ENCODE measurements around the gene TMOD2. TPM values are rescaled to one million over a fixed set of nuclear protein-coding genes. Genes with fewer than 3 reads are reported as not detected.

Gene TMOD2
- 1.8 and 3.0 TPM in 2 replicates for total RNA-seq (2021)
- long read RNA-seq, full-length matches to known transcripts: 3 of 7 reads
- long read RNA-seq, partial matches to known transcripts: 2 of 7 reads
- long read RNA-seq, other reads (novel, unspliced or antisense): 2 of 7 reads

- Histone ChIP-seq H3K4me2 (ENCODE audit: insufficient read depth, insufficient read length, low read length) (peak within 1 kb of the TSS; percentile 98), H3K79me1 (ENCODE audit: insufficient read depth, low read depth, low read length, poor library complexity, severe bottlenecking) (no peaks in the 10 kb centered on the region), H3K79me2 (ENCODE audit: insufficient read depth, low read length) (no peaks in the 10 kb centered on the region), H3K14ac (ENCODE audit: insufficient read depth, low read length) (no peak within 1 kb of the TSS; the same call in 1 of the 2 replicates), H2BK15ac (ENCODE audit: low read depth, low read length) (no peak within 1 kb of the TSS), H2BK5ac (ENCODE audit: insufficient read length, low read length) (no peak within 1 kb of the TSS), H3K23me2 (ENCODE audit: insufficient read length, low read depth, low read length, poor library complexity, severe bottlenecking) (peaks cover 7% of the 10 kb centered on the region), H3K9ac (ENCODE audit: extremely low read depth, insufficient read length, low read length) (peak within 1 kb of the TSS; percentile 3), H3K27me3 (ENCODE audit: insufficient read depth, low read length) (peaks cover 19% of the 10 kb centered on the region; the same call in 1 of the 2 replicates), H2AK5ac (ENCODE audit: insufficient read length, low read length) (no peak within 1 kb of the TSS), H3K18ac (ENCODE audit: insufficient read length, low read depth, low read length) (no peak within 1 kb of the TSS), H4K8ac (replicated peaks; ENCODE audit: insufficient read length, low read depth, low read length) (no peak within 1 kb of the TSS), H2BK20ac (ENCODE audit: low read depth, low read length, poor library complexity, severe bottlenecking) (no peak within 1 kb of the TSS), H3T11ph (ENCODE audit: low read length) (no peak within 1 kb of the TSS), H3K4ac (ENCODE audit: low read depth, low read length) (no peak within 1 kb of the TSS), H3K56ac (ENCODE audit: insufficient read length, low read depth, low read length) (no peak within 1 kb of the TSS), H3K9me3 (ENCODE audit: control insufficient read depth, low read depth, low read length) (no peaks in the 10 kb centered on the region), H2AFZ (ENCODE audit: low read length) (no peak within 1 kb of the TSS), H3K4me1 (ENCODE audit: insufficient read depth, low read length) (no peaks in the 10 kb centered on the region), H3K27ac (ENCODE audit: insufficient read length, low read depth, low read length) (no peak within 1 kb of the TSS), H2BK12ac (ENCODE audit: insufficient read length, low read depth, low read length) (no peak within 1 kb of the TSS), H4K20me1 (ENCODE audit: control insufficient read depth, insufficient read depth, insufficient read length) (no peaks in the 10 kb centered on the region), H4K91ac (ENCODE audit: insufficient read length, low read depth, low read length) (no peak within 1 kb of the TSS), H4K5ac (ENCODE audit: insufficient read length, low read depth, low read length) (no peak within 1 kb of the TSS), H3K23ac (ENCODE audit: insufficient read length, low read depth, low read length) (no peak within 1 kb of the TSS), H2BK120ac (ENCODE audit: low read depth, low read length, poor library complexity, severe bottlenecking) (no peak within 1 kb of the TSS)
- Mint-ChIP-seq H3K4me3 (peak within 1 kb of the TSS; percentile 83 to 94), H3K36me3 (ENCODE audit: insufficient read depth in 1 of 3, low read depth in 3 of 3) (peaks cover 0 to 1% (median 0%) of the 10 kb centered on the region in 3 experiments; a peak in 1 of 7 replicates), H3K27me3 (ENCODE audit: low read depth) (peaks cover 80% of the 10 kb centered on the region), H3K9me3 (no peaks in the 10 kb centered on the region; a peak in 1 of 5 replicates), H3K4me1 (peaks cover 12 to 15% of the 10 kb centered on the region in 2 experiments), H3K27ac (no peak within 1 kb of the TSS; a peak in 1 of 7 replicates)
- WGBS (ENCODE audit: extremely low coverage, insufficient read length, low lambda C conversion rate): no CpG with 5 or more reads among the region's 65 CpGs
- DNase-seq: peak; percentile 65
- no peak for TF ChIP-seq CTCF (conservative IDR thresholded peaks at IDR 0.05)
Observed at GRCh38 chr15:51750792-51751696, at the start of gene TMOD2. TMOD2 (plus strand) TSS chr15:51751597; CDS start chr15:51766442, 14,845 bp downstream.
